TTC549 (cell line): ENCODE data around the gene HNRNPC.
"Not testable (repeated sequence)": the region's sequence is repeated elsewhere in the genome, so short reads cannot be mapped to it uniquely, and the experiment has no call there.

Experiments
- FAIRE-seq: peaks from 2 replicates; lab custom pipeline; 2012; peaks lifted over from hg19 to GRCh38; lab: Jason Lieb, UNC

HNRNPC gene

GRCh38 chr14:21268617-21269251 is 508 bp downstream of the HNRNPC start:
- FAIRE-seq: no peak

GRCh38 chr14:21267886-21268616 is 1.2 kb downstream of the HNRNPC start:
- FAIRE-seq: no peak

- no peak for FAIRE-seq
Observed at GRCh38 chr14:21267431-21267845, 1.8 kb downstream of the HNRNPC start.

GRCh38 chr14:21264025-21264801 is 5.0 kb downstream of the HNRNPC start:
- no peak for FAIRE-seq

- no peak for FAIRE-seq
Observed at GRCh38 chr14:21263284-21264024, 5.8 kb downstream of the HNRNPC start.

GRCh38 chr14:21262410-21262809 is 6.8 kb downstream of the HNRNPC start:
- no peak for FAIRE-seq

GRCh38 chr14:21261824-21262223 is 7.4 kb downstream of the HNRNPC start:
- FAIRE-seq: no peak

- no peak for FAIRE-seq
Observed at GRCh38 chr14:21258889-21259787, 10.1 kb downstream of the HNRNPC start.

GRCh38 chr14:21258005-21258888 is 11.0 kb downstream of the HNRNPC start:
- FAIRE-seq: no peak

- no peak for FAIRE-seq
Observed at GRCh38 chr14:21257394-21257909, 11.8 kb downstream of the HNRNPC start.

GRCh38 chr14:21256539-21257393 is 12.5 kb downstream of the HNRNPC start:
- FAIRE-seq: no peak

GRCh38 chr14:21256102-21256447 is 13.2 kb downstream of the HNRNPC start:
- not testable (repeated sequence) for FAIRE-seq

GRCh38 chr14:21255385-21256101 is 13.7 kb downstream of the HNRNPC start:
- no peak for FAIRE-seq

- no peak for FAIRE-seq
Observed at GRCh38 chr14:21252149-21252548, 17.1 kb downstream of the HNRNPC start.

GRCh38 chr14:21251215-21251614 is 18.0 kb downstream of the HNRNPC start:
- no peak for FAIRE-seq

GRCh38 chr14:21248739-21249411 is 20.4 kb downstream of the HNRNPC start:
- no peak for FAIRE-seq

- FAIRE-seq: no peak
Observed at GRCh38 chr14:21248338-21248737, 20.9 kb downstream of the HNRNPC start.

- FAIRE-seq: no peak
Observed at GRCh38 chr14:21245813-21246212, 23.4 kb downstream of the HNRNPC start.
